Adipocyte (in vitro differentiated cells): ENCODE data around the gene GYG1.
A peak's percentile ranks its signal among the peaks of the same experiment; 100 is the strongest.

Experiments used
- DNase-seq: peaks from one replicate; pipeline ENCODE4 v3.0.0-alpha.2; 2015; ENCODE audit warnings: low read depth
- H3K27me3 ChIP-seq: replicated peaks from 2 replicates; pipeline ENCODE4 v1.7.0; 2013; ENCODE audit warnings: mild to moderate bottlenecking, low read length, moderate library complexity; ENCODE audit not compliant: control insufficient read depth, insufficient read depth
- H3K36me3 ChIP-seq: 2 replicates; pipeline ENCODE4 v1.7.0; 2013; ENCODE audit warnings: low read length, mild to moderate bottlenecking, moderate library complexity; ENCODE audit not compliant: control insufficient read depth, insufficient read depth, severe bottlenecking
- H3K4me1 ChIP-seq: 2 replicates; pipeline ENCODE4 v1.7.0; 2013; ENCODE audit warnings: mild to moderate bottlenecking, low read length, moderate library complexity; ENCODE audit not compliant: control insufficient read depth, insufficient read depth
- H3K4me3 ChIP-seq: 2 replicates; pipeline ENCODE4 v1.7.0; 2013; ENCODE audit warnings: mild to moderate bottlenecking, low read length, moderate library complexity
- H3K9ac ChIP-seq: 2 replicates; pipeline ENCODE4 v1.7.0; 2013; ENCODE audit warnings: mild to moderate bottlenecking, low read length, moderate library complexity
- H3K9me3 ChIP-seq: 2 replicates; pipeline ENCODE4 v1.7.0; 2013; ENCODE audit warnings: mild to moderate bottlenecking, low read length, moderate library complexity; ENCODE audit not compliant: control insufficient read depth

GYG1 gene

GRCh38 chr3:148991219-148992026 is at the start of gene GYG1:
Gene GYG1 (plus strand): TSS chr3:148991540. CDS start chr3:148991641, 101 bp downstream.
- Histone ChIP-seq H3K9ac (peak within 1 kb of the TSS; percentile 89), H3K4me1 (peaks cover 22% of the 10 kb centered on the region), H3K9me3 (no peaks in the 10 kb centered on the region), H3K27me3 (no peaks in the 10 kb centered on the region), H3K36me3 (peaks cover 24% of the 10 kb centered on the region), H3K4me3 (peak within 1 kb of the TSS; percentile 84)
- DNase-seq = peak; percentile 92

- Histone ChIP-seq H3K4me3 (no peak overlapping the region), H3K9me3 (no peaks in the 10 kb centered on the region), H3K4me1 (peaks cover 4% of the 10 kb centered on the region), H3K9ac (no peak overlapping the region), H3K36me3 (no peaks in the 10 kb centered on the region), H3K27me3 (no peaks in the 10 kb centered on the region)
- peak; percentile 97 for DNase-seq
Measured at GRCh38 chr3:148943506-148944205, 47.7 kb upstream of the GYG1 start.

GRCh38 chr3:148945116-148945515 is 46.2 kb upstream of the GYG1 start:
- Histone ChIP-seq H3K9me3 (no peaks in the 10 kb centered on the region), H3K36me3 (no peaks in the 10 kb centered on the region), H3K9ac (no peak overlapping the region), H3K4me3 (no peak overlapping the region), H3K4me1 (peaks cover 4% of the 10 kb centered on the region), H3K27me3 (no peaks in the 10 kb centered on the region)
- no peak for DNase-seq

- Histone ChIP-seq H3K9ac (no peak overlapping the region), H3K9me3 (no peaks in the 10 kb centered on the region), H3K4me3 (no peak overlapping the region), H3K27me3 (no peaks in the 10 kb centered on the region), H3K4me1 (peaks cover 7% of the 10 kb centered on the region), H3K36me3 (no peaks in the 10 kb centered on the region)
- no peak for DNase-seq
Measured at GRCh38 chr3:148948913-148949657, 42.3 kb upstream of the GYG1 start.

GRCh38 chr3:148950806-148951205 is 40.5 kb upstream of the GYG1 start:
- no peak overlapping the region for H3K9ac ChIP-seq
- peaks cover 14% of the 10 kb centered on the region for H3K4me1 ChIP-seq
- no peaks in the 10 kb centered on the region for H3K36me3 ChIP-seq
- no peaks in the 10 kb centered on the region for H3K27me3 ChIP-seq
- H3K4me3 ChIP-seq = no peak overlapping the region
- peak; percentile 33 for DNase-seq
- no peaks in the 10 kb centered on the region for H3K9me3 ChIP-seq

GRCh38 chr3:148951599-148952361 is 39.6 kb upstream of the GYG1 start:
- no peak overlapping the region for H3K9ac ChIP-seq

GRCh38 chr3:148953094-148953493 is 38.2 kb upstream of the GYG1 start:
- H3K4me1 ChIP-seq = peaks cover 21% of the 10 kb centered on the region
- H3K36me3 ChIP-seq = no peaks in the 10 kb centered on the region
- no peaks in the 10 kb centered on the region for H3K9me3 ChIP-seq
- H3K27me3 ChIP-seq = no peaks in the 10 kb centered on the region
- no peak overlapping the region for H3K4me3 ChIP-seq
- no peak overlapping the region for H3K9ac ChIP-seq
- no peak for DNase-seq

More at GRCh38 chr3:148951599-148952361, 39.6 kb upstream of the GYG1 start:
- H3K4me3 ChIP-seq = no peak overlapping the region
- H3K36me3 ChIP-seq = no peaks in the 10 kb centered on the region
- H3K27me3 ChIP-seq = no peaks in the 10 kb centered on the region
- peaks cover 21% of the 10 kb centered on the region for H3K4me1 ChIP-seq
- DNase-seq = peak; percentile 20
- H3K9me3 ChIP-seq = no peaks in the 10 kb centered on the region

GRCh38 chr3:148954981-148955380 is 36.4 kb upstream of the GYG1 start:
- Histone ChIP-seq H3K36me3 (no peaks in the 10 kb centered on the region), H3K27me3 (no peaks in the 10 kb centered on the region), H3K9ac (peak overlapping the region; percentile 63), H3K9me3 (no peaks in the 10 kb centered on the region), H3K4me3 (no peak overlapping the region), H3K4me1 (peaks cover 21% of the 10 kb centered on the region)
- no peak for DNase-seq

GRCh38 chr3:148955544-148956346 is 35.6 kb upstream of the GYG1 start:
- H3K36me3 ChIP-seq = no peaks in the 10 kb centered on the region
- peak; percentile 92 for DNase-seq
- no peaks in the 10 kb centered on the region for H3K9me3 ChIP-seq
- H3K9ac ChIP-seq = peak overlapping the region; percentile 79
- H3K27me3 ChIP-seq = no peaks in the 10 kb centered on the region
- H3K4me1 ChIP-seq = peaks cover 21% of the 10 kb centered on the region
- peak overlapping the region; percentile 49 for H3K4me3 ChIP-seq

GRCh38 chr3:148957586-148957985 is 33.8 kb upstream of the GYG1 start:
- Histone ChIP-seq H3K9me3 (no peaks in the 10 kb centered on the region), H3K27me3 (no peaks in the 10 kb centered on the region), H3K9ac (no peak overlapping the region), H3K4me1 (peaks cover 14% of the 10 kb centered on the region), H3K36me3 (no peaks in the 10 kb centered on the region), H3K4me3 (no peak overlapping the region)
- DNase-seq = no peak
